IPS-11a (cell line): Measurements from ENCODE around the gene SLC22A23.

Experiments used
- H3K4me3 ChIP-seq: one replicate; pipeline ENCODE4 v1.5.1; 2013; ENCODE audit warnings: low read depth, low read length, control low read depth

Gene SLC22A23

DNA sequence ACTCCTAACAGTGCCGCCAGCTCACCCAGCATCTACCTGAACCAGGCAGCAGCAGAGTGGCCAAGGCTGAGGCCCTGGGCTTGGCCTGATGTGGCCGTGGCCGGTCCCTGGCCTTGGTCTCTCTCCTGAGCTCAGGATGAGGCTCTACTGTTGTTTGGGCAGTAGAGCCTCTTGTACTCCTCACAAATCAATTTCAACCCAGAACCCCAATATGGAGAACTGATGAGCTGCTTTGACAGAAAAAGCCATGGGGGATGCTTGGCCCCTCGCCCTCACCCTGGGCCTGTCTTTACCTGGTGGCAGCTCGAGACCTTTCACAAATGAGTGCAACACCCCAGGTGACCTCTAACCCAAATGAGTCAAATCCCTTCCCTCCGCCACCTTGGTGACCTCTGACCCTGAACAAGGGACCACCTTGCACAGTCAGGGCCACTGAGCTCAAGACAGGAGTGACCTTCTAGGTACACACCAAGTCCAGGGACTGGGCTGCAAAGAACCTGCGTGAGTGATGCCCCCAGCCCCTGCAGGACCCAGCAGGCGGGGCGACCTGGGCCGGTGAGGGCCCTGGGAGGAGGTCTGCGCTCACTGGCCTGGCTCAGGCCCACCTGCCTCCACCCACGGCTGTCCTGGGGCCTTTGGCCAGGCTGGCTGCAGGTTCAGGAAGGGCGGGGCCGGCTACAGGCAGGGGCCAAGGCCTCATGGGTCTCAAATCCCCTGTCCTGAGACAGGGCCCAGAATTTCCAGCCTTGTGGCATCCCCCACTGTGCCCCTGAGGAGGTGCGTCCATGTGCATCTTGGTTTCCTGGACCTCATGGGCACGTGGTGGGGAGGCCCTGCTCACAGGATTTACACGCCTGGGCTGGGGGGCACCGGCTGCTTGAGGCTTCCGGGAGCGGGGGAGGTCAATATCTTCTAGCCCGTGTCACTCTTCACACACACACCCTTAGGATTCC lies 167.9 kb downstream of the SLC22A23 start:
- no peak overlapping the region for H3K4me3 ChIP-seq

DNA sequence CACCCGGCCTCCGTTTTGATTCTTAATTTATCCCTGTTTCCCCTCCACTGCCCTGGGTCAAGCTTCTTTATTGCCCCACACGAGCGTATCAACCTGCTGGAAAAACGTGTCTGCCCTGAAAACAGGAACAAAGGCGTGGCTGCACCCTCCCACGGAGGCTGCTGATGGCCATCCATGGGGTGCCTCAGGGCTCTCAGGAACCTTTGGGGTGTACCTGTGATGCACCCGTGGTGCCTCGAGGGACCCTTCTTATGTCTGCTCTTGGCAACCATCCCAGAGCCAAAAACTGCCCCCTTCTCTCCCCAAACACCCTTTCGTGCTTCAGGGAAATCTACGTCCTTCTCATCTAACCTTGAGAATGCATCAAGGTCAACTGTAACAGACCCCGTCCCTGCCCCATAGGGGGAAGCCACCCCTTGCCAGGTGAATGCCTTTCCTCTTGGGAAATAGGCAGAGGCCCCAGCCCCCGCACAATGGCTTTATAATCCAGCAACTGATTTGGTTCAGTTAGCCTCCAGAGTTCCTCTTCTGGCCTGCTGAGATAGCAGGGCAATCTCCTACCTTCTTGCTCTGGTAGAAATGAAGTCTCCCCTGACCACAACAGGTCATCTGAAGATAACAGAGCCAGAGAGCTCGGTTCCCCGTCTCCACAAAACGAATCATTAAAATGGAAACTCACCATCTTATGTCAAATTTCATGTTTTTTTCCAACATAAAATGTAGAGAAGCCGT lies 168.7 kb downstream of the SLC22A23 start:
- H3K4me3 ChIP-seq, result no peak overlapping the region

DNA sequence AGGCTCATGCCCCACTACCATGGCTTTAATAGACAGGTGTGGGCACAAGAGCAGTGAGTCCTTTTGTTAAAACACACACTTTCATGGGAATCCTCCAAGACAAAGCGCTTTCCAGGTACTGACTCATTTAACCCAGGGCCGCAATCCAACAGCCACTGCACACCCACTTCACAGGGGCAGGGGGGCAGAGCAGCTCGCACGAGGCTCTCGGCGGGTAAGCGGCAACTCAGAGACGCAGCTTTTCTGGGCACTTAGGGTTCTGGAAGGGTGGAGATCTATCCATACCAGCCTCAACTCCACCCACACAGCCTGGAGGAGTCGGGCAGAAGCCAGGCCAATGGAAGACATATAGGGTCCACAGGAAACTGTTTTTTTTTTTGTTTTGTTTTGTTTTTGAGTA lies 169.5 kb downstream of the SLC22A23 start:
- no peak overlapping the region for H3K4me3 ChIP-seq

DNA sequence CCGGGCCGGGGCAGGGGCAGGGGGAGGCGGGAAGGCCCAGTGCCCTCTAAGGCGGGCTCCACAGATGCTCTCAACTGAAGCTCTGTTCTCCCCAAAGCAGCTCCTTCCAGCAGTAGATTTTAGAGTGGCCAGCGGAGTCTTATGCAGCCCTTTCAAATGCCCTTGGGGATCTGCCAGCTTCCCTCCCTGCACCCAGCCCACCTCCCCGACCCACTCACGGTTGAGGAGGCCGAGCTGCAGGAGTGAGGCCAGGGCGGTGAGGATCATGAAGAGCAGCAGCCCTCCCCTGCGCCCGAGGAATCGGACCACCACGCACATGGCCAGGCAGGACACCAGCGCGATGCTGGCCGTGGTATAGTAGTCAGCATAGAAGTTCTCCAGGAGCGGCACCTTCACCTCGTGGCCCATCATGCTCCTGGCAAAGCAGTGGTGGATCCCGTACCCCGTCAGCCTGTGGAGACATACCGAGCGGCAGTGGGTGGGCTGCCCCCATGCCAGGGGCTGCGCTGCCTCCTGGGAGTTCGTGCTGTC lies 170.1 kb downstream of the SLC22A23 start:
- H3K4me3 ChIP-seq, result no peak overlapping the region

DNA sequence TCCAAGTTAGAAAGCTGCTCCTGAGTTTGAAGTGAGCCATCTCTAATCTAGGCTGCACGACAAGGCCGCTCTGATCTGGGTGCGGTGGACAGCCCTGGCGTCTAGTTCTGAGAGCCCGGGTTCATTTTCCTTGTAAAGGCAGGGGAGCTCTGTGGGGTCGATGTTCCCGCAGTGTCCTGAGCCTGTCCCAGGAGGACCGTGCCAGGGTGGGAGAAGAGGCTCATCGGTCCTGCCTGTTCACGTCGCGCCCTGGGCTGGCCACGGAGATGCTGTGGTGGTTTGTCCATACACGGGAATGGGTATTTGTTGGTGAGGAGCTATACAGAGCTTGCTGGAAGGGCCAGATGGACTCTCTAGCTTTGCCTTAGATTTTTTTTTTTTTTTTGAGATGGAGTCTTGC lies 171.1 kb downstream of the SLC22A23 start:
- H3K4me3 ChIP-seq, result no peak overlapping the region

DNA sequence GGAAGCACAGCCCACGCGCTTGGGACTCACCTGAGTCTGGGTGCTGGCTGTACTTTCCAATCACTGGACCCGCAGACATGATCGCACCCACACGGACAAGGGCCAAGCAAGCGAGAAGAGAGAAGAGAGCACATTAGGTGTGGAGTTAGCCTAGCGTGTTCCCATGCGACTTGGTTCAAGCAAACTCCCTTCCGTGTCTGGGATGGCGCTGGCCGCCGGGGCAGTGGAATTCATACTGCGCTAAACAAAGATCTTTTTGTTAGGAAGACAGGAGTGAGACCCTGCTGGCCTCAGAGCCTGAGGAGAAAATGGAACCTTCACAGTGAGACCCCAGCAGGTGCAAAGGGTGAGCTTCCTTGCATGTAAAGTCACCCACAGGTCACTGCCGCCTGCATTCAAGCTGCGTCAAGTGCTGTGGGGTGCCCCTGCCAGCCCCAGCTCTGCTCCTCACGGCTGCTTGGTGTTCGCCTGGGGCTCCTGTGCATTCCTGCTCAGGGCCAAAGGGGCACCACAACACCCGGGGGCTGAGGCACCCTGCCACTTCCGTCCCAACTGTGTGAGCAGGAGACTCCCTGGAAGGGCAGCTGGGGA lies 171.7 kb downstream of the SLC22A23 start:
- H3K4me3 ChIP-seq, result no peak overlapping the region

DNA sequence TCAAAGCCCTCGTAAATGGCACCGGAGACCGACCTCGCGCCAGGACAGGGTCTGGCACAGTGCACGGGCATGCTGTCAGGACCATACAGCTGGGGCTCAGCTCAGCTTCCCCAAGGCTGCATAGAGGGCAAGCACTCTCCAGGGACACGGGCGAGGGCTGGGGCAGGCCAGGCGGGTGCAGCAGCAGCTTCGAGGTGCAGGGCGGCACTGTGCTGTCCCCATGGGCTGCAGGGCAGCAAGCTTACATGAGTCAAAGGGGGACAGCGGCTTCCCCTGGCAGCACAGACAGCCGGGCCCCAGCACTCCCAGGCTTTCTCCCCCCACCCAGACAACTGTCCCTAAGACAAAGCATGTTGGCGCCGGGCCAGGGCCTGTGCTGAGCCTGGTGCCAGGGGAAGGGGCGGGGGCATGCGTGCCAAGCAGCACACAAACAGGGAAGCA lies 172.4 kb downstream of the SLC22A23 start:
- H3K4me3 ChIP-seq, result no peak overlapping the region

DNA sequence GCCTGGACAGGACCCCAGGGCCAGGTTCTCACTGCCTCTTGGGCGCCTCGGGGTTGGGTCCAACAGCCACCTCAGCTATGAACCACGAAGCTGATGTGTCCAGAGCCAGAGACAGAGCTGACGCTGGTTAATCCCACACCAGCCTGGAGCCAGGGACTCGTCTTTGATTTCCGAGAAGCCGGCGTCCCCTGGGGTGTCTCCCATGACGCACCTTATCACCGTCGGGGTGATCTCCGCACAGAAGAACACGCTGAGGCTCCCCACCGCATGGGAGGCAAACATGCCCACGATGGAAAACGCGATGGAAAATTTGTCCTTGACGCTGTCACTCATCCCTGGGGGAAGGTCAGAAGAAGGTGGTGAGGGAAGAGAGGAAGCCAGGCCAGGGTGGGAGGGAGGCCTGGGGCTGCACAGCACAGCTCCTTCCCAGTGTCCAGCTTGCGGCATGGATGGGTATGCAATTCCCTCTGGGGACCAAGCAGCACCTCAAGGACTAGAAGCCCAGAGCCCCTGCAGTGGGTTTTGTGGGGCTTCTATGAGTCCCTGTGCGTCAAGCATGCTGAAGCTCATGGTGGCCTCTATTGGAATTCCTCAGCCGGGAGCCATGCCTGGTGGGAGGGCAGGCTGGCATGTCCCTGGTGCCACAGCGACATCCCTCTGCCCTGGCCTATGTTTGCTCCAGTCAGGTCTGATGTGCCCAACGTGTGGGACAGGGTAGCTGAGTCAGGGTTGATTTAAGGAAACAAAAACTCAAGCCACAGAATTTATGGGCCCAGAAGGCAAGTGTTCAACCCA lies 173.0 kb downstream of the SLC22A23 start:
- no peak overlapping the region for H3K4me3 ChIP-seq

DNA sequence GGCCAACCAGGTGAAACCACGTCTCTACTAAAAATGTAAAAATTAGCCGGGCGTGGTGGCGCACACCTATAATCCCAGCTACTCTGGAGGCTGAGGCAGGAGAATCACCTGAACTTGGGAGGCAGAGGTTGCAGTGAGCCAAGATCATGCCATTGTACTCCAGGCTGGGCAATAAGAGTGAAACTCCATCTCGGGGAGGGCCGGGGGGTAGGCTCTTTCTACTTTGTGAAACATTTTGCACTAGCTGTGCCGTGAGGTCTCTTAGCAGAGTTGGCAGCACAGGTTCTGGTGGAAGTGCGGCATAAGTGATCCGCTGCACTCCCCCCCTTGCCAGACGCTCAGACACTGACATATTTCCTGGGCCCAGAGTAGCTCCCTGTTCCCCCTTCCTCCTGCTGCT lies 173.6 kb downstream of the SLC22A23 start:
- no peak overlapping the region for H3K4me3 ChIP-seq

DNA sequence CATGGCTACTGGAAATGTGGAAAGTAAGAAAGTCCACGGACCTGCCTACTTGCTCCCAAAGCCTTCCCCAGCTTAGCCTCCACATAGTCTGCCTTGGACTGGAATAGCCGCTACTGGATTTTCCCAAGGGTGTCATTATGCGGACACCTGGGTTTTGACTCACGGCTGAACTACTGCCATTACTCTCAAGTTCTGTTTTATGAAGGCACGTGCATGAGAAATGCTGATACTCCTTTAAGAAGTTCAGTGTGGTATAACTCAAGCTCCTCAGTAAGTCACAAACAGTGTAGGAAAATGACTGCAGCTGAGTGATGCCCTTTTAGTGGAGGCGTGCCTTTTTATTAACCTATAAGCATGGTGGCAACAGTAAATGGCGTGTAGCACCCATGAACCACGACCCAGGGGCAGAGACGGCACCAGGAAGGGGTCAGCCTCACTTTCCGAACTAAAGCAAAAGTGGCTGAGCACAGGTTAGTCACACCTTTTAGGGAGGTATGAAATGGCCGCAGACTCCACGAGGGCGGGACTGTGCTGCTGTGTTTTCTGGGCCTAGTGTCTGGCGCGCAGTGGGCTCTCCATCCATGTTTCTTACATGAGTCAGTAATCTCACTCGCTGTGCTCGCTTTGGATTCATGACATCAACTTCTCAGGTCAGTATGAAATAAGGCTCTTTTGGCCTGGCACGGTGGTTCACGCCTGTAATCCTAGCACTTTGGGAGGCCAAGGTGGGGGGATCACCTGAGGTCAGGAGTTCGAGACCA lies 174.2 kb downstream of the SLC22A23 start:
- H3K4me3 ChIP-seq, result no peak overlapping the region

DNA sequence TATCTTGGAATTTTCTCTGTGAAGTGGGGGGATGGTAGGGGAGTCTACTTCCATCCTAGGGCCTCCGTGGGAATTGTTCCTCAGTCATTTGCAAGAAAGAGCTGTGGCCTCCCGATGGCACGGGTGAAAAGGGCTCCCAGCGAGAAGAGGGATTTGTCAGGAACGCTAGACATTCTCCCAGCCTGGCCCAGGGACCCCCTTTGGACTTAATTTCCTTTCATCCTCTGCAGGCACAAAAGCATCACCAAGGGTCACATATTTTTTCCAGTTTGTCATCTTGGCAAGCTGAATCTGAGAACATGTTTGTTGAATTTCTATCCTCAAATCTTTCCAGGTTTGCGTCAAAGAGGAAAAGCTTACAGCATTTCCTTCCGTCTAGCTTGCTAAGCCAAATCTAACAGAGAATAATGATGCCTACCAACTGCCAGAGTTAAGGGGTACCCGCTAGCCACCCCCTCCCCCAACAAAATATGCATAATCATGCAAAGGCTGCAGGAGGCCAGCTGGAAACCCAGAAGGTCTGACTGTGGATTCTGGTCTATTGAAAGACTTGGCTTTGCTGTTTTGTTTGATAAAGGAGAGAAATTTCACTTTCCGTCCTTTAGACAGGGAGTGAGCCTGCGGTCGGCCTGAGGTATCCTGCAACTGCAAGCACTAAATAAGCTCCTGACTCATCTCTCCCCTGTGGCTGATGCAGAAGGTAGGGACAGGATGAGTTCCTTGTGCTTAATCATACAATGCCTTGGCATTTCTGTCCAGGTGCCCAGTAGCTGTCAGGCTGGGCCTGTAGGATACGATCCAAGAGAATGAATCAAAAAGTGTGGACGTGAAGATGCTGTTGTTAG lies 175.0 kb downstream of the SLC22A23 start:
- no peak overlapping the region for H3K4me3 ChIP-seq

DNA sequence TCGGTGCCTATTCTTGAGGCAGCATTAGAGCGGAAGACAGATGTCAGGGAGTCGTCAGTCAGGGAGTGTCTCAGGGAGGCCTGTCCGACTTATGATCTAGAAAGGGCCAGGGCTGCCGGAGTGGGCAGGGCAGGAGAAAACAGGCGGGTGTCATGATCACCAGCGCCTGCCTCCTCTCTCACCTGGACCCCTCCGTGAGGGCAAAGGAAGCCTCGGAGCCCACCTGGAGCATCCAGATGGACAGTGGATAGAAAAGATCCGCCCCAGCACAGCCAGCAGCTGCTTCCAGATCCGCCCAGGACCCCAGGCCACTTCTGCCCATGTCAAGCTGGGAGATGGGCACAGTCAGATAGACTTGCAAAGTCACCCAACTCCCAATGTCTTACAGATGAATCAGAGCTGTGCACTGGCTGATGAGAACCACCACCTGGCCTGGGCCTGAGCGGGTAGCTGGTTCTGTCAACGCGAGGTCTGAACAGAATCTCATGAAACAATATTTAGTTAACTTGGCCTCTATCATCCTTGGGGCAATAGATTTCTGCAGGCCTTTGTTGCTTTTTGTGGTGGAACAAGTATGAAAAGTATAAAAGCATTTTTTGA lies 175.9 kb downstream of the SLC22A23 start:
- H3K4me3 ChIP-seq, result no peak overlapping the region

DNA sequence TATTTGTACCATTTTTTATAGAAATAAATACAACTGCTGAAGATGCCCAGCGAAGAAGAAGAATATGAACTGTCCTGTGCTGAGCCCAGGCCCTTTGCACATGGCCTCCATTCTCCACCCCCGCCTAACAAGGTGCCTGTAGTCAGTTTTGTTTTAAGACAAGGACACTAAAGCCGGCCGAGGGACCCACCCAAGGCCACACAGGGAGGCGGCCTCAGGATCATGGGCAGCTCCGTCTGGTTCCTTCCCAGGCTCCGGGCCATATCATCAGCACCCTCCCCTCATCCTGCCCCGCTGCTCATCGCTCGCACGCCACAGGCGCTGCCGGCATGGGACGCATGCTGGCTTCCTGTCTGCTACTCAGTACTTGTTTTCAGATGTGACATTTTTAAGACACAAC lies 176.8 kb downstream of the SLC22A23 start:
- H3K4me3 ChIP-seq, result no peak overlapping the region

DNA sequence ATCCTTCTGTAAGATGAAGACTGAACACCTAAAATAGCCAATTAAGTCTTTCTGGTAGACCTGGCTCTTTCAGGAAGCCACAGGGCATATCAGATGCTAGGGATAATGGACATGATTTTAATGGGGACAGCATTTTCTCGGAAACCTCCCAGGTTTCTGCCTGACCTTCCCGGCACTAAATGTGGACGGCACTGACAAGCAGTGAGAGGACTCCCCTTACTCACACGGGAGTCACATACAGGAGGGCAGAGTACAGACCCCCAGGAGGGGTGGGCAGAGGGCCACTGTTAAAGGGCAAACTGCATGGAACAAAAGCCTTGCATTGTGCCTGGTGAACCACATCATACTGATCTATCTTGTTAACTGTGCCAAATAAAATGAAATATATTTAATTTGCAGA lies 178.2 kb downstream of the SLC22A23 start:
- H3K4me3 ChIP-seq, result no peak overlapping the region

DNA sequence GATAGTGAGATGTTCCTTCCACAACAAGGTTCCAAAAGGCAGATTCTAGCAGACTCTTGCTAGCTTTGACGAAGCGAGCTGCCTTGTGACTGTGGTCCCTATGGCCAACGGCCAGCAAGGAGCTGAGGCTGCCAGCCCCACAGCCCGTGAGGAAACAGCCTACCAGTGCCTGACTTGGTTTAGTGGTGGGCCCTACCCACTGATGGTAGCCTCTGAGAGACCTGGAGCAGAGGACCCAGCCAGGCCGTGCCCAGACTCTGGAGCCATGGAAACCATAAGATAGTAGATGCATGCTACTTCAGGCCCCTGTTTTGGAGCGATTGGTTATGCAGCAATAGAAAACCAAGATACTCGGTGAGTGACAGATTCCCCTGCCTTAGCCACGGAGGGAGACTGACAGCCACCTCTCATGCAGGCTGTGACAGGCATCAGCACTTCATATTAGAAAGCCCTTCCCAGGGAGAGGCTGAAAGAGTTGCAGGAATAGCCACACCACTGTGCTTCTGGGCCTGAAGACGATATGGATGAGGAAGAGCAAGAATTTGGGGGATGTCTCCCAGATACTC lies 178.9 kb downstream of the SLC22A23 start:
- H3K4me3 ChIP-seq, result no peak overlapping the region

DNA sequence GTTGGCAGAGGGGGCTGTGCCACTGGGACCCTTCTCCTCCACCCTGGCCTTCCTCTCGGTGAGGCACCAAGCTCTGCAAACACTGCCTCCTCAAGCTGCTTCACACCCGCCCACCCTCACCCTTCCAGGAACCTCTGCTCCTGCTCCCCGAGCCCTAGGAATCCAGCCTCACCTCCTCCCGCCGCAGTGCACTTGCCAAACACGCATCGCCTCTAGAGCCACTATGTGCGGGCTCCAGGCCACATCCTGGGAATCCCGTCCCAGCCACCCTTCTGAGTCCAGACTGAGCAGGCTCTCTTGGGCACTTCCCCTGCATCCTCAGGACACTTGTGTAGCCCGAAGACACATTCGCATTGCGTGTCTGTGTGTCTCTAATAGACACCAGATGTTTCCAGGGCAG lies 179.6 kb downstream of the SLC22A23 start:
- H3K4me3 ChIP-seq, result no peak overlapping the region

DNA sequence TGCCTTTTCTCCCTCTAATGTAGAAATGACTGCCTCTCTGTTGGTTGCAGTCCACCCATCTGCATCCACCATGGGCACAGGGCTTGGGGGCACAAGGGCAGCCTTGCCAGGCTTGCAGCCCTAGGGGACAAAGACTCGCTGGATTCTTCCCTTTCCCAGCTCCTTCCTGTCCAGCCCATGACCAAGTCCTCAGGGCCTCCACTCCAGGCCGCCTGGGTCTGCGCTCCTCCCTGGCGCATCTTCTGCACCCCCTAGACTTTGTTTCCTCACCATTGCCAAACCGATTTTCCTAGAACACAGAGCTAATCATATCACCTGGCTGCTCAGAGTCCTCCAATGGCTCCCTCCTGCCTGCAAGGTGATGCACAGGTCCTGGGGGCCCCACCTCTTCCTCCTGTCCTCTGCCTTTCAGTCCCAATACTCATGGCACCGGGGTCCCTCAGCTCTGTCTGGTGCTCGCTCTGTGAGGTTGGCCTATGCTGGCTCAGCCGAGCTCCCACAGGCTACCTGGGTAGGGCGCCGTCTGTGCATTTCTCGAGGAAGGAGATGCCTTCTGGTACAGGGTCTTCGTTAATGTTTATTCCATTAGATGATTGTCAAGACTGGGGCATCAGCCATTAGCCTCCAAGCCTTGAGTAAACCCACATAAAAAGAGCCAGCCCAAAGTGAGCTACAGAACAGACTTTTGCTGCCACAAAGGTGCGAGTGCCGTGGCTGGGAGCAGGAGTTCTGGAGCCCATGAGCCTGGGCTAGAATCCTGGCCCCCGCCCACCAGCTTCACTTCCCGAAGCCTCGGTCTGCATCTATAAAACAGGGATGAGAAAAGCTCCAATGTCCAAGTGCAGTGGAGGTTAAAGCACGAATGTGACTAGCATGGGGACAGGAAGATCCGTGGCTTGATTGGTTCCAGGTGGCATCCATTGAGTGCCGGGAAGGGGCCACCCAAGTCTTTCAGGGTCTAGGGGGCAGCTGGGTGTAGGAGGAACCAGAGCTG lies 180.4 kb downstream of the SLC22A23 start:
- no peak overlapping the region for H3K4me3 ChIP-seq
